IPS-15b (cell line): ENCODE data around the gene XAB2.

Source experiments
- H3K27me3 ChIP-seq: one replicate; pipeline ENCODE4 v1.6.1; 2013; ENCODE audit warnings: low read length; ENCODE audit not compliant: control insufficient read depth, insufficient read depth
- H3K36me3 ChIP-seq: one replicate; pipeline ENCODE4 v1.6.1; 2013; ENCODE audit warnings: low read length; ENCODE audit not compliant: control insufficient read depth, insufficient read depth
- H3K4me1 ChIP-seq: one replicate; pipeline ENCODE4 v1.6.1; 2013; ENCODE audit warnings: mild to moderate bottlenecking, low read length; ENCODE audit not compliant: control insufficient read depth, insufficient read depth
- H3K4me3 ChIP-seq: one replicate; pipeline ENCODE4 v1.5.1; 2013; ENCODE audit warnings: low read depth, low read length
- H3K9ac ChIP-seq: one replicate; pipeline ENCODE4 v1.6.1; 2013; ENCODE audit warnings: low read depth, mild to moderate bottlenecking, low read length
- H3K9me3 ChIP-seq: one replicate; pipeline ENCODE4 v1.6.1; 2013; ENCODE audit warnings: mild to moderate bottlenecking, low read length; ENCODE audit not compliant: control insufficient read depth, insufficient read depth

The XAB2 gene

GRCh38 chr19:7614859-7615741 lies 14.2 kb downstream of the XAB2 start:
- H3K9ac ChIP-seq: no peak overlapping the region
- peaks cover 28% of the 10 kb centered on the region for H3K36me3 ChIP-seq

GRCh38 chr19:7612282-7613274 lies 16.8 kb downstream of the XAB2 start:
- no peaks in the 10 kb centered on the region for H3K9me3 ChIP-seq
- H3K36me3 ChIP-seq: peaks cover 34% of the 10 kb centered on the region
- no peak overlapping the region for H3K9ac ChIP-seq
- H3K4me3 ChIP-seq: no peak overlapping the region
- H3K27me3 ChIP-seq: no peaks in the 10 kb centered on the region
- no peaks in the 10 kb centered on the region for H3K4me1 ChIP-seq

More at GRCh38 chr19:7614859-7615741, 14.2 kb downstream of the XAB2 start:
- Histone ChIP-seq H3K9me3 (no peaks in the 10 kb centered on the region), H3K4me1 (no peaks in the 10 kb centered on the region), H3K27me3 (no peaks in the 10 kb centered on the region), H3K4me3 (no peak overlapping the region)

- Histone ChIP-seq H3K4me1 (no peaks in the 10 kb centered on the region), H3K27me3 (no peaks in the 10 kb centered on the region), H3K36me3 (peaks cover 30% of the 10 kb centered on the region), H3K9ac (no peak overlapping the region), H3K9me3 (no peaks in the 10 kb centered on the region), H3K4me3 (no peak overlapping the region)
These were observed 17.6 kb downstream of the XAB2 start for GRCh38 chr19:7611541-7612279.

- Histone ChIP-seq H3K27me3 (no peaks in the 10 kb centered on the region), H3K4me3 (no peak overlapping the region), H3K4me1 (no peaks in the 10 kb centered on the region), H3K9ac (no peak overlapping the region), H3K36me3 (peaks cover 33% of the 10 kb centered on the region), H3K9me3 (no peaks in the 10 kb centered on the region)
These were observed 18.7 kb downstream of the XAB2 start for GRCh38 chr19:7610491-7611240.

- no peaks in the 10 kb centered on the region for H3K9me3 ChIP-seq
- no peaks in the 10 kb centered on the region for H3K4me1 ChIP-seq
- H3K36me3 ChIP-seq: peaks cover 28% of the 10 kb centered on the region
- no peak overlapping the region for H3K9ac ChIP-seq
- H3K4me3 ChIP-seq: no peak overlapping the region
- no peaks in the 10 kb centered on the region for H3K27me3 ChIP-seq
These were observed 21.3 kb downstream of the XAB2 start for GRCh38 chr19:7607874-7608560.

GRCh38 chr19:7607212-7607873 lies 22.0 kb downstream of the XAB2 start:
- Histone ChIP-seq H3K9ac (no peak overlapping the region), H3K9me3 (no peaks in the 10 kb centered on the region), H3K4me3 (no peak overlapping the region), H3K27me3 (no peaks in the 10 kb centered on the region), H3K36me3 (peaks cover 28% of the 10 kb centered on the region), H3K4me1 (no peaks in the 10 kb centered on the region)

- Histone ChIP-seq H3K27me3 (no peaks in the 10 kb centered on the region), H3K4me3 (no peak overlapping the region), H3K36me3 (peaks cover 27% of the 10 kb centered on the region), H3K9me3 (no peaks in the 10 kb centered on the region), H3K9ac (no peak overlapping the region), H3K4me1 (no peaks in the 10 kb centered on the region)
These were observed 23.1 kb downstream of the XAB2 start for GRCh38 chr19:7606289-7606688.

GRCh38 chr19:7605490-7606222 lies 23.7 kb downstream of the XAB2 start:
- Histone ChIP-seq H3K9ac (no peak overlapping the region), H3K9me3 (no peaks in the 10 kb centered on the region), H3K4me3 (no peak overlapping the region), H3K36me3 (peaks cover 23% of the 10 kb centered on the region), H3K4me1 (no peaks in the 10 kb centered on the region), H3K27me3 (no peaks in the 10 kb centered on the region)

- Histone ChIP-seq H3K9ac (no peak overlapping the region), H3K27me3 (no peaks in the 10 kb centered on the region), H3K36me3 (peaks cover 13% of the 10 kb centered on the region), H3K4me1 (no peaks in the 10 kb centered on the region), H3K4me3 (no peak overlapping the region), H3K9me3 (no peaks in the 10 kb centered on the region)
These were observed 25.4 kb downstream of the XAB2 start for GRCh38 chr19:7603919-7604318.
